Loucy (cell line): Measurements from ENCODE around the gene TMEM233.

Source experiments
- H2AFZ ChIP-seq: fragments of 200-600 bp; sonication (generic); 2 replicates; pipeline ENCODE4 v1.6.0; 2016; ENCODE audit warnings: antibody characterized with exemption, mild to moderate bottlenecking, low read length, moderate library complexity
- H3F3A ChIP-seq: fragments of 200-600 bp; 2 replicates; pipeline ENCODE4 v1.6.0; 2016; ENCODE audit warnings: antibody characterized with exemption, low read depth, mild to moderate bottlenecking
- H3K27me3 ChIP-seq: fragments of 200-600 bp; sonication (generic); 2 replicates; pipeline ENCODE4 v1.6.1; 2014; ENCODE audit warnings: low read length, mild to moderate bottlenecking; ENCODE audit not compliant: insufficient read depth, poor library complexity, severe bottlenecking
- H3K36me3 ChIP-seq: fragments of 200-600 bp; sonication (generic); 2 replicates; pipeline ENCODE4 v1.6.1; 2016; ENCODE audit warnings: low read length; ENCODE audit not compliant: insufficient read depth
- H3K4me1 ChIP-seq: fragments of 200-600 bp; sonication (generic); 2 replicates; pipeline ENCODE4 v1.5.1; 2014; ENCODE audit warnings: low read length, mild to moderate bottlenecking; ENCODE audit not compliant: insufficient read depth, poor library complexity, severe bottlenecking
- H3K4me2 ChIP-seq: fragments of 200-600 bp; sonication (generic); 2 replicates; pipeline ENCODE4 v1.6.0; 2014; ENCODE audit warnings: antibody characterized with exemption, low read length, low read depth, mild to moderate bottlenecking; ENCODE audit not compliant: poor library complexity, severe bottlenecking
- H3K4me3 ChIP-seq: fragments of 200-600 bp; sonication (generic); 2 replicates; pipeline ENCODE4 v1.5.1; 2014; ENCODE audit warnings: low read length, mild to moderate bottlenecking, mixed read lengths; ENCODE audit not compliant: poor library complexity, severe bottlenecking
- H3K79me2 ChIP-seq: fragments of 200-600 bp; sonication (generic); 2 replicates; pipeline ENCODE4 v1.6.1; 2014; ENCODE audit warnings: low read length; ENCODE audit not compliant: insufficient read depth
- H3K9ac ChIP-seq: fragments of 200-600 bp; sonication (generic); 2 replicates; pipeline ENCODE4 v1.6.0; 2014; ENCODE audit warnings: mild to moderate bottlenecking, low read depth, low read length, moderate library complexity; ENCODE audit not compliant: poor library complexity, severe bottlenecking
- H3K9me2 ChIP-seq: fragments of 200-600 bp; sonication (generic); replicated peaks from 2 replicates; pipeline ENCODE4 v1.6.1; 2016; ENCODE audit warnings: low read depth, low read length, mixed read lengths
- H3K9me3 ChIP-seq: fragments of 200-600 bp; sonication (generic); 2 replicates; pipeline ENCODE4 v1.6.1; 2014; ENCODE audit warnings: mild to moderate bottlenecking, antibody characterized with exemption, low read length, low read depth; ENCODE audit not compliant: insufficient read depth
- H4K20me1 ChIP-seq: fragments of 200-600 bp; sonication (generic); 2 replicates; pipeline ENCODE4 v1.6.0; 2014; ENCODE audit warnings: antibody characterized with exemption, low read length, mild to moderate bottlenecking; ENCODE audit not compliant: insufficient read depth, poor library complexity, severe bottlenecking
- EZH2phosphoT487 ChIP-seq: fragments of 200-600 bp; IDR thresholded peaks from 2 replicates; pipeline ENCODE4 v1.6.1; 2018; ENCODE audit warnings: antibody characterized with exemption, mild to moderate bottlenecking, moderate library complexity, borderline replicate concordance
- TF ChIP-seq, protein P1 (sequence below): fragments of 200-600 bp; sonication (generic); conservative IDR thresholded peaks from 2 replicates; pipeline ENCODE4 v1.5.1; 2014; ENCODE audit warnings: mild to moderate bottlenecking, antibody characterized with exemption, low read length

The TMEM233 gene

DNA sequence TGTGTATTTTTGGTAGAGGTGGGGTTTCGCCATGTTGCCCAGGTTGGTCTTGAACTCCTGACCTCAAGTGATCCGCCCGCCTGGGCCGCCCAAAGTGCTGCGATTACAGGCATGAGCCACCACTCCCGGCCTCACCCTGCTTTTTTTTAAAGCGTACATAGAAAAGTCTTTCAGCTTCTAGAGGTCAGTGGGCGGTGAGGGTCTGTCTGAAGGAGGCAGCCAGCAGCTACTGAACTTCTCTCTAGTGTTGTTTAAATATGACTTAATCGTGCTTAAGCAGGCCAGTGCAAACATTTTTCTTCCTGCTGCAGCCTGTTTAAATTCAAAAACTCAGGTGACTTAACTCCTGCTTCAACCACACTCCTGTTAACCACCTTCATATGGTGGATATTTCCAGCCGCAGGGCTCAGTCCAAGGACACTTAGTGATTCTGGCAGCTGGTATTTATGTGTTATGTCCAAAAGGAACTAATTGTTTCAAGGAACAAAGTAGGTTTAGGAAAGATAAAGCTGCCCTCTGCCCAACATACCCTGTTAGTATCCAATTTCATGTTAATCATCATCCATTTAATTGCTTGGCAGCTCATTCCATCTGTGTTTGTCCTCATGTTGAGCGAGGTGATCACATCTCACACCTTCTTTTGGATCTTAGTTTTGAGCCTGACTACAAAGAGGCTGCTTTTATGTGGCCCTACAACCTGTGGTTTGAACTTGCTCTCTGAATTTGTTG lies 76.3 kb downstream of the TMEM233 start:
- H3K9ac ChIP-seq: peak overlapping the region; percentile 61
- no peaks in the 10 kb centered on the region for H3K9me2 ChIP-seq
- H3K79me2 ChIP-seq: peaks cover 62% of the 10 kb centered on the region
- peaks cover 20% of the 10 kb centered on the region; the same call in 1 of the 2 replicates for H3F3A ChIP-seq
- peaks cover 83% of the 10 kb centered on the region for H3K4me1 ChIP-seq
- H2AFZ ChIP-seq: no peak overlapping the region
- TF ChIP-seq, protein P1, sequence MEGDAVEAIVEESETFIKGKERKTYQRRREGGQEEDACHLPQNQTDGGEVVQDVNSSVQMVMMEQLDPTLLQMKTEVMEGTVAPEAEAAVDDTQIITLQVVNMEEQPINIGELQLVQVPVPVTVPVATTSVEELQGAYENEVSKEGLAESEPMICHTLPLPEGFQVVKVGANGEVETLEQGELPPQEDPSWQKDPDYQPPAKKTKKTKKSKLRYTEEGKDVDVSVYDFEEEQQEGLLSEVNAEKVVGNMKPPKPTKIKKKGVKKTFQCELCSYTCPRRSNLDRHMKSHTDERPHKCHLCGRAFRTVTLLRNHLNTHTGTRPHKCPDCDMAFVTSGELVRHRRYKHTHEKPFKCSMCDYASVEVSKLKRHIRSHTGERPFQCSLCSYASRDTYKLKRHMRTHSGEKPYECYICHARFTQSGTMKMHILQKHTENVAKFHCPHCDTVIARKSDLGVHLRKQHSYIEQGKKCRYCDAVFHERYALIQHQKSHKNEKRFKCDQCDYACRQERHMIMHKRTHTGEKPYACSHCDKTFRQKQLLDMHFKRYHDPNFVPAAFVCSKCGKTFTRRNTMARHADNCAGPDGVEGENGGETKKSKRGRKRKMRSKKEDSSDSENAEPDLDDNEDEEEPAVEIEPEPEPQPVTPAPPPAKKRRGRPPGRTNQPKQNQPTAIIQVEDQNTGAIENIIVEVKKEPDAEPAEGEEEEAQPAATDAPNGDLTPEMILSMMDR: no peak
- no peak for TF ChIP-seq EZH2phosphoT487
- peaks cover 26% of the 10 kb centered on the region; the same call in 1 of the 2 replicates for H3K36me3 ChIP-seq
- H4K20me1 ChIP-seq: peaks cover 34% of the 10 kb centered on the region
- H3K4me2 ChIP-seq: peak overlapping the region; percentile 94
- peak overlapping the region; percentile 69 for H3K4me3 ChIP-seq
- H3K27me3 ChIP-seq: peaks cover 5% of the 10 kb centered on the region
- no peaks in the 10 kb centered on the region for H3K9me3 ChIP-seq

DNA sequence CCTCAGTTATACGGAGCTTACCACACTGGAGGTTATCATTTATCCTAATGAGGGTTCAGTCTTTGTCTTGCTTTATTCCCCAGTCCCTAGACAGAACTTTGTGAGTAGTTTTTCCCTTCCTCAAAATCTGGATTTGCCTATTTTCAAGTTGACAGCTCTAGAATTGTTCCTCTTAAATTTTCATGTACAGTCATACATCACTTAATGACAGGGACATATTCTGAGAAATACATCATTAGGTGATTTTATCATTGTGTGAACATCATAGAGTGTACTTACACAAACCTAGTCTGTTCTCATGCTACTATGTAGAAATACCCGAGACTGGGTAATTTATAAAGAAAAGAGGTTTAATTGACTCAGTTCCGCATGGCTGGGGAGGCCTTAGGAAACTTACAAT lies 77.5 kb downstream of the TMEM233 start:
- H3K4me3 ChIP-seq: peak overlapping the region; percentile 69
- peaks cover 5% of the 10 kb centered on the region for H3K27me3 ChIP-seq
- H4K20me1 ChIP-seq: peaks cover 38% of the 10 kb centered on the region
- peak overlapping the region; percentile 61 for H3K9ac ChIP-seq
- no peak for TF ChIP-seq EZH2phosphoT487
- TF ChIP-seq, protein P1: no peak
- no peak overlapping the region for H2AFZ ChIP-seq
- peaks cover 37% of the 10 kb centered on the region; the same call in 1 of the 2 replicates for H3K36me3 ChIP-seq
- peaks cover 70% of the 10 kb centered on the region for H3K79me2 ChIP-seq
- H3K4me1 ChIP-seq: peaks cover 77% of the 10 kb centered on the region
- peak overlapping the region; percentile 94 for H3K4me2 ChIP-seq
- no peaks in the 10 kb centered on the region for H3K9me3 ChIP-seq
- no peaks in the 10 kb centered on the region for H3K9me2 ChIP-seq
- H3F3A ChIP-seq: peaks cover 20% of the 10 kb centered on the region; the same call in 1 of the 2 replicates

DNA sequence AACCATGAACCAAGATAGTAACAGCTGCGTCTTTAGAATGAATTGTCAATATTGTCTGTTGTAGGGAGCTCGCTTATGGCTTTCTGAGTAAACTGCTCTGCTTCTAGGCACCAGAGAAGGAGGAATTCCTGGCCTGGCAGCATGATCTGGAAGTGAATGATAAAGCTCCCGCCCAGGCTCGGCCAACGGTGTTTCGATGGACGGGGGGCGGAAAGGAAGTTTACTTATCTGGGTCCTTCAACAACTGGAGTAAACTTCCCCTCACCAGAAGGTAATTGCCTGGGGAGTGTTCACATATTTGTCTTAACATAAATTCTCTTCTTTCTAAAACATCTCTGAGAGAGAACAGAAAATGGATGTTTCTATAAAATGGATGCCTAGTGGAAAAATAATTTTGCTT lies 78.6 kb downstream of the TMEM233 start:
- Histone ChIP-seq H3K9me3 (no peaks in the 10 kb centered on the region), H3K27me3 (peaks cover 5% of the 10 kb centered on the region), H3K79me2 (peaks cover 64% of the 10 kb centered on the region), H3K9me2 (no peaks in the 10 kb centered on the region), H3K9ac (no peak overlapping the region), H3K4me3 (no peak overlapping the region), H3K4me1 (peaks cover 66% of the 10 kb centered on the region), H4K20me1 (peaks cover 38% of the 10 kb centered on the region), H2AFZ (no peak overlapping the region), H3K36me3 (peaks cover 49% of the 10 kb centered on the region; the same call in 1 of the 2 replicates), H3K4me2 (peak overlapping the region; percentile 94), H3F3A (peaks cover 16% of the 10 kb centered on the region; the same call in 1 of the 2 replicates)
- TF ChIP-seq EZH2phosphoT487: no peak
- TF ChIP-seq, protein P1: no peak
